A549 (cell line): ENCODE data around the gene IQCN.

Experiments used
- CEBPB ChIP-seq, 2 experiments: fragments of >200 bp in 1 of 2; sonication (Bioruptor Twin) in 1 of 2; formaldehyde crosslinking in 1 of 2; IDR thresholded peaks; 2 replicates each; pipeline ENCODE4 v1.6.1; 2012 to 2016
- CHD4 ChIP-seq: fragments of 200-600 bp; sonication (generic); IDR thresholded peaks from 2 replicates; pipeline ENCODE4 v1.6.1; 2016; ENCODE audit warnings: antibody characterized with exemption, mild to moderate bottlenecking, borderline replicate concordance
- CTCF ChIP-seq: fragments of >200 bp; sonication (Bioruptor Twin); formaldehyde crosslinking; IDR thresholded peaks from 3 replicates; pipeline ENCODE4 v1.5.1; 2016
- ESRRA ChIP-seq: fragments of 150-350 bp; IDR thresholded peaks from 2 replicates; pipeline ENCODE4 v1.6.1; 2014; ENCODE audit warnings: mild to moderate bottlenecking, low read length, borderline replicate concordance
- JUNB ChIP-seq: fragments of >200 bp; sonication (Bioruptor Twin); formaldehyde crosslinking; IDR thresholded peaks from 2 replicates; pipeline ENCODE4 v1.6.1; 2016
- MYC ChIP-seq: IDR thresholded peaks from 2 replicates; pipeline ENCODE4 v1.6.1; 2012; ENCODE audit warnings: mild to moderate bottlenecking, inconsistent platforms, low read length, improper control_type of control experiment, borderline replicate concordance
- PBX3 ChIP-seq: IDR thresholded peaks from 2 replicates; pipeline ENCODE4 v1.6.1; 2012
- POLR2A ChIP-seq: IDR thresholded peaks from 2 replicates; pipeline ENCODE4 v1.6.1; 2012; ENCODE audit warnings: mild to moderate bottlenecking, low read length
- RAD21 ChIP-seq, 2 experiments: fragments of >200 bp in 1 of 2; sonication (Bioruptor Twin) in 1 of 2; formaldehyde crosslinking in 1 of 2; IDR thresholded peaks in 1 of 2; conservative IDR thresholded peaks in 1 of 2; 2 replicates in 1 of 2; 3 replicates in 1 of 2; pipeline ENCODE4 v1.6.1; 2012 to 2018; ENCODE audit warnings: inconsistent platforms in 1 of 2
- REST ChIP-seq: fragments of 200-600 bp; sonication (generic); IDR thresholded peaks from 2 replicates; pipeline ENCODE4 v1.6.1; 2016; ENCODE audit warnings: antibody characterized with exemption, mild to moderate bottlenecking, moderate library complexity

GRCh38 chr19:18234194-18234593 lies 40.1 kb downstream of the IQCN start:
- TF ChIP-seq CHD4 (no peak), CTCF (no peak), JUNB (no peak), MYC (no peak), RAD21 (conservative IDR thresholded peaks at IDR 0.05 in 1 of 2, IDR thresholded peaks at IDR 0.05 in 1 of 2) (no peak), POLR2A (no peak), ESRRA (no peak), CEBPB (IDR thresholded peaks at IDR 0.05) (no peak), REST (no peak), PBX3 (no peak)
